NCI-H524 (cell line): ENCODE data around the gene AK5.
A peak's percentile ranks its signal among the peaks of the same experiment; 100 is the strongest.
"Not testable (repeated sequence)": the region's sequence is repeated elsewhere in the genome, so short reads cannot be mapped to it uniquely, and the experiment has no call there.

Source experiments
- DNase-seq, 2 experiments: peaks; one replicate each; lab custom pipeline; 2025; lab: John Stamatoyannopoulos, UW

Gene AK5

DNA sequence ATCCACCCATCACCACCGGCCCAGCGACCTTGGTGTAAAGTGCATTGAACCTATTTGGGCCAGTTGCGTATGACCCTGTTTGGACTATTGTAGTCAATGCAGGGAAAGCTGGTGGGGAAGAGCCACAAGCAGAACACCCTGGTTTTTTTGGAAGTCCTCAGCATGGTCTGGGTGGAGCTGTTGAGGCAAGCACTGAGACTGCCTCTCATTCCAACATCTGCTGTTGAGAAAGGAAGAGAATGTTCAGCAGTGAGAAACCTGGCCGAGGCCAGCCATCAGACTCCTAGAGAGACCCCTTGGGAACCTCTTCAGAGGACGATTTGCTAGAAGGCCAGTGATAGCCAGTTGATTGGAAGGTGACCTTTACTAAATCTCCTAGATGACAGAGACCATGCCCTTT lies 217.6 kb downstream of the AK5 start:
- DNase-seq = no peak

DNA sequence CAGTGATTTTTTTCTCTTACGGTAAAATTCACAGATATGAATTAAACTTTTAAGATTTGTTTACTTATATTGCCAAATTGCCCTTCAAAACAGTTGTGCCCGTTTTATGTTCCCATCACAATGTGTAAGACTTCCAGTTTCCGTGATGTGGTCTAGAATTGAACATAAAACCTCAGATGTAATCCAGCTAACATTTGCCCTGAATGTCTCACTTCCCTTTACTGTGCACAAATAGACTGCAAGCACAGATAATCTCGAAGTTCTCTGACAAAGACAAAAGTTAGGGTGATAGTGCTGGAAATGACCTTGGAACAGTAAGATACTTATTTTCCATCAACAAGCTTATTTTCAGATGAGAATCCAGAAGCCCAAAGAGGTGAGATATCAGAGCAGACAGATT lies 223.2 kb downstream of the AK5 start:
- DNase-seq = no peak

DNA sequence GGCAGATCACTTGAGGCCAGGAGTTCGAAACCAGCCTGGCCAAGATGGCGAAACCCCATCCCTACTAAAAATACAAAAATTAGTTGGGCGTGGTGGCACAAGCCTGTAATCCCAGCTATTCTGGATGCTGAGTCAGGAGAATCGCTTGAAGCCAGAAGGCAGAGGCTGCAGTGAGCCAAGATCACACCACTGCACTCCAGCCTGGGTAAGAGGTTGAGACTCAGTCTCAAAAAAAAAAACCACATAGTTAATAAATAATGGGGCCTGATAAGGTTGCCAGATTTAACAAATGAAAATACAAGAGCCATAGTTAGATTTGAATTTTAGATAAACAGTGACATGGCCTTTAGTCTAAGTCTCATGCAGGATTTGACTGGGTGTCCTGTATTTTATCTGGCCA lies 225.0 kb downstream of the AK5 start:
- no peak for DNase-seq

DNA sequence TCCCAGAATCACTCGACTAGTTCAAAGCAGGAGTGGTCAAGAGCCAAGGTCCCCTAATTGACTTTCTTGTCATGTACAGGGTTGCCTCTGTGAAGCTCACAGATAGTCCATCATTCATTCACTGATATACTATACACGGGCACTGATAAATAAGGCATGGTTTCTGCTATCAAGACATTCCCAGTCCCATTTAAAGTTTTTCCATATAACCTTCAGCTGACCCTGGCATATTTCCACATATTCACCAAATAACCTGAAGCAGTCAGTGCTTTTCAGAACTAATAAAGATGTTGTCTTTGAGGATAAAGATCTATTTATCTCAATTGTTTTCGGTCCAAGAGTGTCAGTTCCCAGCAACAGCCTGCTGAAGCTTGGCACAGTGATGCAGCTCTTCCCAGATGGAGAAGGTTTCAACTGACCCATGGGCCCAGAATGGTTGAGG lies 227.3 kb downstream of the AK5 start:
- DNase-seq = no peak

DNA sequence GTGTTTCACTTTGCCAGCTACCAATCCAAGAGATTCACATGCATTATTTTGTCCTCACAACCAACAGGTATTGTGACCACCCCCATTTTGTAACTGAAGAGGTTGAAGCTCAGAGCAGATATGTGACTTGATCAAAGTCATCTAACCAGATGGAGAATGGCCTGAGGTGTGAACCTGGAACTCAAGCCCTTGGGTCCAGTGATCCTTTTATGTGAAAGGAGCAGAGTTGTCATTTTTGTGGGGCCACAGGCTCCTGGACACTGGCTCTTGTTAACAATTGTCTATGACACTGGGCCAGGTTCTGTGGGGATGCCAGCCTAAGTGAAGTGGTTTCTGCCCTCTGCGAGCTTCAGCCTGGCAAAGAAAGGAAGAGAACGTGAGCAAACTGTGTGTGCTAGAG lies 228.1 kb downstream of the AK5 start:
- DNase-seq = no peak

DNA sequence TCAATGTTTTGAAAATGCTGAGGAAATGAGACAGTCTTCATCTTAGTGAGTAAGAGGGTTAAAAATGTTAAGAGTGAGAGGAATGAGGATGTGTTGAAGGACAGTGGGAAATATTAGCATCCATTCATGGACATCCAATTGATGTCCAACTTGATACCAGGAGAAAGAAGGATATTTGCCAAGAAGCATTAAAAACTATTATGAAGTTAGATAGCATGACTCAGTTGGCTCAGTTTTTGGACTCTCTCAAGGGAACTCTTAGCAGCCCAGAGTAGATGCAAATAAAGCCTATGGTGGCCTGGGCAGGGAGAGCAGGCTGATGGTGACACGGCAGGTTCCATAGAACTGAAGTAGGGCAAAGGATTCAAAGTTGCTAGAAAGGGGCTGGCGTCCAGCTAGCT lies 229.6 kb downstream of the AK5 start:
- DNase-seq = no peak

DNA sequence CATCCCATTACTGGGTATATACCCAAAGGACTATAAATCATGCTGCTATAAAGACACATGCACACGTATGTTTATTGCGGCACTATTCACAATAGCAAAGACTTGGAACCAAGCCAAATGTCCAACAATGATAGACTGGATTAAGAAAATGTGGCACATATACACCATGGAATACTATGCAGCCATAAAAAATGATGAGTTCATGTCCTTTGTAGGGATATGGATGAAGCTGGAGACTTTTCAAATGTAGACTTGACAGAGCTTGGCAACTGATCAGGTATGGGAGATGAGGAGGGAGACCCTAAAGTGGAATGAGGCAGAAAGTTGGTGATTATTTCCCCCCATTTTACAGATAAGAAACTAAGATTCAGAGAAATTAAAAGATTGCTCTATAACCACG lies 230.8 kb downstream of the AK5 start:
- DNase-seq = not testable (repeated sequence)

DNA sequence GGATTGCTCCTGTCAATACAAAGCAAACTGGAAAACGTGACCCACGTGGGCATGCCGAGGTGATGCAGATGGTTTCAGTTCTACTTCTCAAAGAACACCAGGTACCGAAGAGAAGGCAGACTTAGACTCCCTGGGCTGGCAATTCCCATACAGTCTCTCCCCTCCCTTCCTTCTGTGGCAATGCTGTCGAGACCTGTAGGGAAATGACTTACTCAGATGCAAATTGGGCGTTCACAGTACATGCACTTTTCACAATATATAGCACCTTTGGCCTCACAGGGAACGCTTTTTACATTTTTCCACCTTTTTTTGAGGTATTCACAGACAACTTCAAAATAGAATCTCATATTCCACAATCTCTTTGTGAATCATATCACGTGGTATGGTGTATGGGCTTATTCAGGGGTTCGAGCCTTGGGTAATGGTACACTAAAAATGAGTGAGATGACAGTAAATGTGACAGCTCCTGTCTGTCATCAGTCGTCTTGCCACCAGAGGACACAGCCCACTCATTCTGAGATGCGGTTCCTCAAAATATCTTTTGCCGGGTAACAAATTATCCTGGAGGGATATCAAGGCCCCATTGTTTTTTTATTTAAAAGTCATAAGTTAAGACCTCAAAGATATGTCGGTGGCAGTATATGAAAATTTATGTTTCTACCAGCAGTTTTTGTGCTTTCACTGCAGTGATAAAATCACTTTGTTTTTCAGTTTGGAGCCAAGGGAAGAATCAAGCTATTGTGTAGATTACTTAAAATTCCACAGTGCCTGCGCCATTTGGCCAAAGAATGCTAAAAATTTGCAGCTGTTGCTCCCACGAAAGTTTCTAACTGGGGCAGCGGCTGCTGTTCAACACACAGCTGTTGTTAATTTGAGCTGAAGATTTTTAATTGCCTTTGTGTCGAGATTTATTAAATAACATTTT lies 232.3 kb downstream of the AK5 start:
- no peak for DNase-seq

DNA sequence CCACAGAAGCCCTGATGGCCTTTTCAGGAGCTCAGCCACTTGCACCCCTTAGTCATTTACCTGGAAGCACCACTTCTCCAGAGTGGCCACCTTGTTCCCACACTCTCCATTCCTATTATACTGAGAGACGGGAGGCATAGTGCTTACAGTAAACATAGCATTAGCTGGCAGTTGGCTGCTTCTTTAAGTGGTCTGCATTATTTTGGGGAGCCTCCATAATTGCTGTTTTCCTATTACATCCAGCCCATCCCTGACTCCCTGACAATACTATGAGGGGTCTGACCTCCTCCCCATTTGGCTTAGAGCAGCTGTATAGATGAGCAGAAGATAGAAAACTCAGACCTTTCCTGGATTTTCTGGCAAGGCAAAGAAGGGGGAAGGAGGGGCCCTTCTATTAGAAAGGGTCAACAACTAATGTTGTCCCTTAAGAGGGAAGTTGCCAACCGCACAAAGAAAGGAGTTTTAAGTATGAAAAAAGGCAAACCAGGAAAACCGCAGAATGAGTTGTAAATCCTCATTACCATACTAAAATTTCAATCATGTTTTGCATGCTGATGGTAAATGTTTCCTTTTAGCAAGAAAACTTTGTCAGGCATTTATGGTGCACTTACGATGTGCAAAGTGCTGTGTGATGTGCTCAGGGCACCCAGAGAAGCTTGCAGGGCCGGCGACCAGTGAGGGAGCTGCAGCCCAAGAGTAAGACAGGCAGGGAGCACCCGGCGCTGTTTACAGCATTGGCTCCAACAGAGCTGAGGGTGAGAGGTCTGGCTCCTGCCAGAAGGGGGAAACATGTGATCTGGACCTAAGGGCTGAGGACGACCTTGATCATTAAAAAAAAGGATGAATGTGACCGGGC lies 233.3 kb downstream of the AK5 start:
- DNase-seq = no peak

DNA sequence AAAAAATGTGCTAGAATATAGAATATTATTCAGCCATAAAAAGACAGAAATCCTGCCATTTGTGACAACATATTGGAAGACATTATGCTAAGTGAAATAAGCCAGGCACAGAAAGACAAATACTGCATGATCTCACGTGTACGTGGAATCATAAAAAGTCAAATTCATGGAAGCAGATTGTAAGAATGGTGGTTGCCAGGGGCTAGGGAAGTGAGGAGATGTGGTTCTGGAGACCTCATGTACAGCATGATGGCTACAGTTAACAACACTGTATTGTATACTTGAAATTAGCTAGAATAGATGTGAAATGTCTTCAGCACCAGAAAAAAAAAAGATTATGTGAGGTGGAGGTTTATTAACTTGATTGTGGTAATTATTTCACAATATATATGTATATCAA lies 234.3 kb downstream of the AK5 start:
- no peak for DNase-seq

DNA sequence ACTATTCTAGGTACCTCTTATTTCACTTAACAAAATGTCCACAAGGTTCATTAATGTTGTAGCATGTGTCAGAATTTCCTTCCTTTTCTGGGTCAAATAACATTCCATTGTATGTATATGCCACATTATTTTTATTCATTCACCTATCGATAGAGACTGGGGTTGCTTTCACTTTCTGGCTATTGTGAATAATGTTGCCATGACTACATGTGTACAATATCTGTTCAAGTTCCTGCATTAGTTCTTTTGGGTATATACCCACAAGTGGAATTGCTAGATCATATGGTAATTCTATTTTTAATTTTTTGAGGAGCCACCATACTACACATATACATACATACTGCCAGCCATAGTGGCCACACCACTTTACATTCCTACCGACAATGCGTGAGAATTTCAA lies 242.2 kb downstream of the AK5 start:
- no peak for DNase-seq

DNA sequence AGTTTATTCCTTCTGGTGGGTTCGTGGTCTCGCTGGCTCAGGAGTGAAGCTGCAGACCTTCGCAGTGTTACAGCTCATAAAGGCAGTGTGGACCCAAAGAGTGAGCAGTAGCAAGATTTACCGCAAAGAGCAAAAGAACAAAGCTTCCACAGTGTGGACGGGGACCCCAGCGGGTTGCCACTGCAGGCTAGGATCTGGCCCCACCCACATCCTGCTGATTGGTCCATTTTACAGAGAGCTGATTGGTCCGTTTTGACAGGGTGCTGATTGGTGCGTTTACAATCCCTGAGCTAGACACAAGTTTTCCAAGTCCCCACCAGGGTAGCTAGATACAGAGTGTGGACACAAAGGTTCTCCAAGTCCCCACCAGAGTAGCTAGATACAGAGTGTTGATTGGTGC lies 249.3 kb downstream of the AK5 start:
- not testable (repeated sequence) for DNase-seq

DNA sequence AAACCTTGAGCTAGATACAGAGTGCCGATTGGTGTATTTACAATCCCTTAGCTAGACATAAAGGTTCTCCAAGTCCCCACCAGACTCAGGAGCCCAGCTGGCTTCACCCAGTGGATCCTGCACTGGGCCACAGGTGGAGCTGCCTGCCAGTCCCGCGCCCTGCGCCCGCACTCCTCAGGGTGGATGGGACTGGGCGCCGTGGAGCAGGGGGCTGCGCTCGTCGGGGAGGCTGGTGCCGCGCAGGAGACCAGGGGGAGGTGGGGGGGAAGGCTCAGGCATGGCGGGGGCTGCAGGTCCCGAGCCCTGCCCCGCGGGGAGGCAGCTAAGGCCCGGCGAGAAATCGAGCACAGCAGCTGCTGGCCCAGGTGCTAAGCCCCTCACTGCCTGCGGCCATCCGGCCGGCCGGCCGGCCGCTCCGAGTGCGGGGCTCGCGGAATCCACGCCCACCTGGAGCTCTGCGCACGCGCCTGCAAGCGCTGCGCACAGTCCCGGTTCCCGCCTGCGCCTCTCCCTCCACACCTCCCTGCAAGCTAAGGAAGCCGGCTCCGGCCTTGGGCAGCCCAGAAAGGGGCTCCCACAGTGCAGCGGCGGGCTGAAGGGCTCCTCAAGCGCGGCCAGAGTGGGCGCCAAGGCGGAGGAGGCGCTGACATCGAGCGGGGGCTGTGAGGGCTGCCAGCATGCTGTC lies 249.9 kb downstream of the AK5 start:
- DNase-seq = not testable (repeated sequence)

DNA sequence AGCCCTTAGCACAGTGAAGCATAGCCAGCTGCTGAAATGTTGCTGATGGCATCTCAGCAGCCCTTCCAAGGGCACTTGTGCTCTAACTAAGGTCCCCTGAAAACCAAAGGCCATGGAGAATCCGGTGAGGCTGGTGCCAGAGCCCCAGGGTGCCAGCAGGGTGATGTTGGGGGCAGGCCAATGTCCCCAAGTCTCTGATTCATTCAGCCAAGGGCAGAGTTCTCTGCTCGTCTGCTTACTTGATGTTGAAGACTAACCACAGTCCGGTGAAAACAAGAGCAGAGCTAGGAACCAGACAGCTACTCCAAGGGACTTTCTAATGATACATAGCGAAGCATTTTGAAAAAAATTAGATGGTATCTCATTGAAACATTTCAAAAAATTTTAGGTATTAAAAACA lies 250.8 kb downstream of the AK5 start:
- no peak for DNase-seq

DNA sequence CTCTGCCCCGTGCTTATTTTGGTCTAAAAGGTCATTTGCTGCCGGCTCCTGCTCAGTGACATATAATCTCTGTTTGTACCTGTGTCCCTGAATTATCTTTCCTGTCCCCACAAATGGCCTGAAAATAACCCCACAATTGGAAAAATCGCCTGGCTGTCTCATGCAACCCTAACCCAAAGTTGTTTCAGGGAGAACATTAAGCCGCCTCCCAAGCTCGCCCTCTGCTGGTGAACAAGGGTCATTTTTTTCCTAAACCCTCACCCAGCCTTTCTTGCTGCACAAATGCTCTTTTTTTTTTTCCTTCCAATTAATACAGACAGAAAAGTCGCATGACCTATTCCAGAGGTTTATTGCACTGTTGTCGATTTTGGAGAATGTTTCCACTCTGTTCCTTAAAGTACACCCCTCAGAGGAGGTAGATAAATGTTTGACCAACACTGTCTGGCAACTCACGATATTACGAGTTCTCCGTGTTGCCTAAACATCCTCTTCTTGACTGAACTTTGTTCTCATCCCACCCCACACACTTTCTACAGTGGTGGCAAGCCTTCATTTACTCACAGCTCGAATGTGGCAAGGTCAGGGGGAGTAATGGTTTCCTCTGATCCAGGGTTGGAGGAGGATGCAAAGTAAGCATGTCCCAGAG lies 252.0 kb downstream of the AK5 start:
- DNase-seq = peak in 1 of 2 experiments; percentile 46

DNA sequence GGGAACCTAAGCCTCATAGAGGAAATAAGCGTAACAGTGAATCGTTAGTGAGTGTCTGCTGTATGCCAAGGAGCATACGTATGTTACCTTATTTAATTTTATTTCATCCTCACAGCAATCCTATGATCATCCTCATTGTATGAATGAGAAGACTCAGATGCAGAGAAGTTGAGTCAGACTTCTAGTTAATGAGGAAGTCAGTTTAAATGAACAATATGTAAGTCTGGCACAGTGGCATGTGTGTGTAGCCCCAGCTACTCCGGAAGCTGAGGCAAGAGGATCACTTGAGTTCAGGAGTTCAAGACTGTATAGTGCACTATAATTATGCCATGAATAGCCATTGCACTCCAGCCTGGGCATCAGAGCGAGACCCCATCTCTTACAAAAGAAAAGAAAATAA lies 252.6 kb downstream of the AK5 start:
- DNase-seq = no peak

DNA sequence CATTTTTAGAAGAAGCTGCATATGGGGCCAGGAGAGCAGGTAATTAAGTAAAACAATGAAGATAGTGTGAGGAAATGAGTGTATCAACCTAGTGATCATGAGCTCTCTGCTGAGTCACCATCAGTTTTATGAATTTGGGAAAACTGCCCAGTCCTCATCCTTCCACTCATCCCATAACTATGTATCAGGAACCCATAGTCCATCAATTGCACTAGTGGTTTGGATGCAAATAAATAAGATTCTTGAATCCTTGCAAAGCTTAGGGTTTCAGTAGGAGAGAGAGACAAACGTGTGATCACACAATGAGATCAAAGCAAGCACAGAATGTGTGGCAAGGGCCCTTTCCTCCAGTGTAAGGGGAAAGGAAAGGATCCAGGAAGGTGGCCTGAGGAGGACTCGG lies 255.0 kb downstream of the AK5 start:
- DNase-seq = no peak

DNA sequence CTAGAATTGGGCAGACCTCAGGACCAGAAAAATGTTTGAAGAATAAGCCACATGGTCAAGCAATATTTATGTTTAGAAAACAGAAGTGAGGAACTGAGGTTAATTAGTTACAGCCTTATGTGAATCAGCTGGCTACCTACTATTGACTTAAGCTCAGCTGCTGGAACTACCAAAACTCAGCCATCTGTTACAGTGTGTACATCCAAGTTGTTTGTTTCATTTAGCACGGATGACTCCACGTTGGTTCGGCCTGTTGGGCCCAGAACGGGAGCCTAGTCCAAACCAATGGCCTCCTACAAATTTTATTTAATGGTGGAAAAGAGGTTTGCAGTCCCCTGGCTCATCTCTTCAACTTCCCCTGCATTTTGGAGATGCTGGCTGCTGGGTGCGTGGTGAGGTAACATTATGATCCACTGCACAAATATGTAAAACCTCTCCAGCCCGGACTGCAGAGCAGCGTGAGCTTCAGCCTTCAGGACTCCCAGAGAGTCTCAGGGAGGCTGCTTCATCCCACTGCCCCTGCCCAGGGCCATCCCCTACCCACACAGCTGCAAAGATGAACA lies 257.2 kb downstream of the AK5 start:
- peak; percentile 28 to 74 for DNase-seq

DNA sequence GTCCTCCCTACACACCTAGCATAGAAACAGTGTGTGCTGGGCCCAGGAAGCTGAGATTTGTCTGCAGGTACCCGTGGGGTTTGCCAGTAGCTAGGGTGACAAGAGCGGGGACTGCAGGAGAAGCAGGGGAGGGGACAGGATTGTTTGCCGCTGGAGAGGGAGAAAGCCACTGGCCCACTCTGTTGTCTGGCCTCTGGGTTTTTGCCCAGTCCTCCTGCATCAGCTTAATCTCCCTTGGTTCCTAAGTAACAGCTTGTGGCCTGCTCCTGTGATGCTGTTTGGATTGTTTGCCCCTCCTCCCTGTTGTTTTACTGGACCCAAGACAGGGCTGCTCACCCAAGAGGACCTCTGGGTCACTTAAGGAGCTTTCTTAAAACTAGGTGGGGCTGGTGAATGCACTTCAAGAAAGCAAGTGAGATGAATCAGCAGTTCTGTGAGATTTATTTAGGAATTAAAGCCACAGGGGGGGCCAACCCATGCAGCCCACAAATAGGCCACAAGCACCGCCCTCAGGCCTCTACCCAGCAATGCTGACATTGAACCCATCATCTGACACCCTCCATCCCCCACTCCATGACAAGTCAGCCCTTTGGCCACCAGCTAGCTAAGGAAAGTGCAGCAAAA lies 257.8 kb downstream of the AK5 start:
- DNase-seq = peak; percentile 66 to 78

DNA sequence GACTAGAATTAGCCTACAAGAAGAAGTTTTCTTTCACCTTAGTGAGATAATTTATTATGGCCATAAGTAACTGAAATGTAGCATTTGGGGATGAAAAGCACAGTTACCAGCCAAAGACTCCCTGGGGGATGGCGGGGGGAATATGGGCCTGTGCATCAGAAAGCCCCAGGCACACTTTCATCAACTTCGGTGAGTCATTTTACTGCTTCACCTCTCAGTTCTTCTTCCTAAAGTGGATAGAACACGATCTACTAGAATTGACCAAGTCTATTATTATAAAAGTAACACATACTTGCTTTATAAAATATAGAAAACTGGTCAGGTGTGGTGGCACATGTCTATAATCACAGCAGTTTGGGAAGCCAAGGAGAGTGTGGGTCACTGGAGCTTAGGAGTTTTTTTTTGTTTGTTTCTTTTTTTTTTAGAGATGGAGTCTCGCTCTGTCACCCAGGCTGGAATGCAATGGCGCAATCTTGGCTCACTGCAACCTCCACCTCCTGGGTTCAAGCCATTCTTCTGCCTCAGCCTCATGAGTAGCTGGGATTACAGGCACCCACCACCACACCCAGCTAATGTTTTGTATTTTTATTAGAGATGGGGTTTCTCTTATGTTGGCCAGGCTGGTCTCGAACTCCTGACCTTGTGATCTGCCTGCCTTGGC lies 258.8 kb downstream of the AK5 start:
- no peak for DNase-seq

DNA sequence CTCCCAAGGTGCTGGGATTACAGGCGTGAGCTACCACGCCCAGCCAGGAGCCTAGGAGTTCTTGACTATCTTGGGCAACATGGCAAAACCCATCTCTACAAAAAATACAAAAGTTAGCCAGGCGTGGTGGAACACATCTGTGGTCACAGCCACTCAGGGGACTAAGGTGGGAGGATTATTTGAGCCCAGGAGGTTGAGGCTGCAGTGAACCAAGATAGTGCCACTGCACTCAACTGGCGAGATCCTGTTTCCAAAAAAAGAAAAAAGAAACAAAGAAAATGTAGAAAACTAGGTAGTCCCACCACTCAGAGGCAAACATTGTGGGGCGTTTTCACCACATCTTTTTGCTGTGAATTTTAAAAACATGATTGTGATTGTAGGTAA lies 259.3 kb downstream of the AK5 start:
- no peak for DNase-seq
